GM18520 (cell line): ENCODE measurements around the gene MRPS35.

Experiments
- ATAC-seq: cut with Tn5 transposase; IDR thresholded peaks from one replicate; pipeline ENCODE4 v1.9.1; 2021; ENCODE audit not compliant: unreplicated experiment

MRPS35 gene

GRCh38 chr12:27710592-27711316, at the start of gene MRPS35:
MRPS35 (plus strand) TSS chr12:27710832; CDS start chr12:27710844, 12 bp downstream.
- ATAC-seq, result peak; percentile 93

- no peak for ATAC-seq
Observed at GRCh38 chr12:27665704-27666103, 44.9 kb upstream of the MRPS35 start.

- no peak for ATAC-seq
Observed at GRCh38 chr12:27666510-27666909, 44.1 kb upstream of the MRPS35 start.

- no peak for ATAC-seq
Observed at GRCh38 chr12:27667540-27667939, 43.1 kb upstream of the MRPS35 start.

GRCh38 chr12:27672051-27672450, 38.6 kb upstream of the MRPS35 start:
- no peak for ATAC-seq

GRCh38 chr12:27672643-27673042, 38.0 kb upstream of the MRPS35 start:
- no peak for ATAC-seq

- ATAC-seq, result no peak
Observed at GRCh38 chr12:27673101-27673718, 37.4 kb upstream of the MRPS35 start.

- ATAC-seq, result no peak
Observed at GRCh38 chr12:27674989-27675388, 35.6 kb upstream of the MRPS35 start.

GRCh38 chr12:27680619-27681018, 30.0 kb upstream of the MRPS35 start:
- ATAC-seq, result no peak

GRCh38 chr12:27682534-27682933, 28.1 kb upstream of the MRPS35 start:
- no peak for ATAC-seq

GRCh38 chr12:27685274-27685673, 25.4 kb upstream of the MRPS35 start:
- no peak for ATAC-seq

GRCh38 chr12:27686147-27686546, 24.5 kb upstream of the MRPS35 start:
- no peak for ATAC-seq

GRCh38 chr12:27688671-27689070, 22.0 kb upstream of the MRPS35 start:
- no peak for ATAC-seq

GRCh38 chr12:27689558-27690180, 21.0 kb upstream of the MRPS35 start:
- ATAC-seq, result no peak

GRCh38 chr12:27693403-27693802, 17.2 kb upstream of the MRPS35 start:
- ATAC-seq, result no peak

GRCh38 chr12:27695556-27696292, 14.9 kb upstream of the MRPS35 start:
- ATAC-seq, result no peak

GRCh38 chr12:27696293-27696652, 14.4 kb upstream of the MRPS35 start, which contains the start of gene REP15:
REP15 (plus strand) TSS chr12:27696447; CDS start chr12:27696563, 116 bp downstream.
- ATAC-seq, result no peak

- no peak for ATAC-seq
Observed at GRCh38 chr12:27696864-27697564, 13.6 kb upstream of the MRPS35 start.

GRCh38 chr12:27703720-27704452, 6.7 kb upstream of the MRPS35 start:
- peak; percentile 81 for ATAC-seq

- ATAC-seq, result no peak
Observed at GRCh38 chr12:27705263-27705662, 5.4 kb upstream of the MRPS35 start.
